Karpas-422 (cell line): ENCODE results near the gene STPG3. TPM values are rescaled to one million over a fixed set of nuclear protein-coding genes. Genes with fewer than 3 reads are reported as not detected.

Experiments
- DNase-seq: peaks from one replicate; pipeline ENCODE4 v3.0.0-alpha.2; 2015
- H2AFZ ChIP-seq: fragments of 200-600 bp; sonication (generic); 2 replicates; pipeline ENCODE4 v1.6.1; 2014; ENCODE audit warnings: antibody characterized with exemption, low read length, mixed read lengths
- H3K27ac ChIP-seq: fragments of 200-600 bp; sonication (generic); 2 replicates; pipeline ENCODE4 v1.5.1; 2014; ENCODE audit warnings: mild to moderate bottlenecking, low read length, moderate library complexity
- H3K27me3 ChIP-seq: fragments of 200-600 bp; sonication (generic); 2 replicates; pipeline ENCODE4 v1.6.1; 2014; ENCODE audit warnings: low read length, mixed read lengths
- H3K36me3 ChIP-seq: fragments of 200-600 bp; sonication (generic); 2 replicates; pipeline ENCODE4 v1.6.1; 2014; ENCODE audit warnings: low read length, mixed read lengths; ENCODE audit not compliant: insufficient read depth
- H3K4me1 ChIP-seq: fragments of 200-600 bp; sonication (generic); 2 replicates; pipeline ENCODE4 v1.6.1; 2014; ENCODE audit warnings: mild to moderate bottlenecking, low read length, mixed read lengths
- H3K4me2 ChIP-seq: fragments of 200-600 bp; sonication (generic); 2 replicates; pipeline ENCODE4 v1.6.1; 2014; ENCODE audit warnings: low read length, low read depth, mild to moderate bottlenecking; ENCODE audit not compliant: poor library complexity, severe bottlenecking
- H3K4me3 ChIP-seq: fragments of 200-600 bp; sonication (generic); 2 replicates; pipeline ENCODE4 v1.5.1; 2014; ENCODE audit warnings: mild to moderate bottlenecking, antibody characterized with exemption, low read length, mixed read lengths
- H3K79me2 ChIP-seq: fragments of 200-600 bp; sonication (generic); 2 replicates; pipeline ENCODE4 v1.6.1; 2014; ENCODE audit warnings: mild to moderate bottlenecking, low read length, mixed read lengths
- H3K9ac ChIP-seq: fragments of 200-600 bp; sonication (generic); 2 replicates; pipeline ENCODE4 v1.6.0; 2014; ENCODE audit warnings: low read length
- H3K9me2 ChIP-seq: fragments of 200-600 bp; sonication (generic), shearing (Covaris generic); replicated peaks from 2 replicates; pipeline ENCODE4 v1.6.0; 2014; ENCODE audit warnings: mild to moderate bottlenecking, low read length, moderate library complexity; ENCODE audit not compliant: insufficient read depth
- H3K9me3 ChIP-seq: fragments of 300-700, 200-600 bp; sonication (generic); 2 replicates; pipeline ENCODE4 v1.6.1; 2014; ENCODE audit warnings: low read length, mixed read lengths
- H4K20me1 ChIP-seq: fragments of 200-600 bp; sonication (generic); 2 replicates; pipeline ENCODE4 v1.6.1; 2014; ENCODE audit warnings: mild to moderate bottlenecking, antibody characterized with exemption, low read length, low read depth; ENCODE audit not compliant: insufficient read depth
- total RNA-seq: library from RNA; depleted of rRNA; stranded (reverse); fragments of >200 nt; shearing (Covaris generic); gene quantifications from 2 replicates; pipeline ENCODE4 v1.2.3, GENCODE V29; 2014; ENCODE audit warnings: low replicate concordance

Gene STPG3
- total RNA-seq, 1 experiment from 2014 or later, result 0.86 TPM

GRCh38 chr9:137247135-137247915 lies 3.8 kb upstream of the STPG3 start:
- no peak overlapping the region for H3K4me2 ChIP-seq
- H3K27ac ChIP-seq, result no peak overlapping the region
- no peaks in the 10 kb centered on the region for H3K9me3 ChIP-seq
- H4K20me1 ChIP-seq, result peaks cover 15% of the 10 kb centered on the region
- H3K79me2 ChIP-seq, result no peaks in the 10 kb centered on the region
- H3K4me3 ChIP-seq, result no peak overlapping the region
- no peaks in the 10 kb centered on the region for H3K9me2 ChIP-seq
- H3K9ac ChIP-seq, result no peak overlapping the region
- peaks cover 9% of the 10 kb centered on the region for H3K36me3 ChIP-seq
- DNase-seq, result no peak
- H3K27me3 ChIP-seq, result no peaks in the 10 kb centered on the region
- peaks cover 11% of the 10 kb centered on the region for H3K4me1 ChIP-seq
- H2AFZ ChIP-seq, result no peak overlapping the region

- peaks cover 11% of the 10 kb centered on the region for H3K4me1 ChIP-seq
- H3K36me3 ChIP-seq, result peaks cover 4% of the 10 kb centered on the region; the same call in 1 of the 2 replicates
- no peaks in the 10 kb centered on the region for H3K9me3 ChIP-seq
- H3K27ac ChIP-seq, result no peak overlapping the region
- H3K27me3 ChIP-seq, result no peaks in the 10 kb centered on the region
- no peak for DNase-seq
- peaks cover 10% of the 10 kb centered on the region; the same call in 1 of the 2 replicates for H4K20me1 ChIP-seq
- H3K9ac ChIP-seq, result no peak overlapping the region
- H3K79me2 ChIP-seq, result no peaks in the 10 kb centered on the region
- no peaks in the 10 kb centered on the region for H3K9me2 ChIP-seq
- H3K4me2 ChIP-seq, result no peak overlapping the region
- H2AFZ ChIP-seq, result no peak overlapping the region
- H3K4me3 ChIP-seq, result no peak overlapping the region
Observed at GRCh38 chr9:137247916-137248175, 3.2 kb upstream of the STPG3 start.

- Histone ChIP-seq H2AFZ (no peak overlapping the region), H3K4me2 (no peak overlapping the region), H3K4me1 (peaks cover 31% of the 10 kb centered on the region), H3K9ac (no peak overlapping the region), H3K36me3 (no peaks in the 10 kb centered on the region), H3K9me3 (no peaks in the 10 kb centered on the region), H3K9me2 (no peaks in the 10 kb centered on the region), H4K20me1 (0 out of 2 replicates have a peak, but pooled peaks cover under 1% of the 10 kb centered on the region), H3K27me3 (no peaks in the 10 kb centered on the region), H3K79me2 (peaks cover 3% of the 10 kb centered on the region), H3K27ac (no peak overlapping the region), H3K4me3 (no peak overlapping the region)
- no peak for DNase-seq
Observed at GRCh38 chr9:137250329-137251193, 525 bp upstream of the STPG3 start.

- Histone ChIP-seq H3K36me3 (peaks cover 4% of the 10 kb centered on the region), H3K9me2 (no peaks in the 10 kb centered on the region), H4K20me1 (peaks cover 11% of the 10 kb centered on the region; the same call in 1 of the 2 replicates), H3K9ac (no peak overlapping the region), H3K4me1 (peaks cover 39% of the 10 kb centered on the region), H3K27me3 (no peaks in the 10 kb centered on the region), H2AFZ (no peak overlapping the region), H3K4me2 (peak overlapping the region; percentile 92), H3K9me3 (no peaks in the 10 kb centered on the region), H3K27ac (no peak overlapping the region), H3K79me2 (peaks cover 14% of the 10 kb centered on the region), H3K4me3 (no peak overlapping the region)
- no peak for DNase-seq
Observed at GRCh38 chr9:137251490-137252268, 593 bp downstream of the STPG3 start.

- H3K9me3 ChIP-seq, result no peaks in the 10 kb centered on the region
- peak overlapping the region; percentile 92 for H3K4me2 ChIP-seq
- peaks cover 14% of the 10 kb centered on the region; the same call in 1 of the 2 replicates for H4K20me1 ChIP-seq
- no peaks in the 10 kb centered on the region for H3K27me3 ChIP-seq
- DNase-seq, result peak; percentile 86
- peak overlapping the region; percentile 81 for H3K9ac ChIP-seq
- no peak overlapping the region for H3K27ac ChIP-seq
- H3K9me2 ChIP-seq, result no peaks in the 10 kb centered on the region
- peaks cover 19% of the 10 kb centered on the region for H3K79me2 ChIP-seq
- peaks cover 8% of the 10 kb centered on the region for H3K36me3 ChIP-seq
- H2AFZ ChIP-seq, result peak overlapping the region; percentile 27; the same call in 1 of the 2 replicates
- H3K4me1 ChIP-seq, result peaks cover 46% of the 10 kb centered on the region
- H3K4me3 ChIP-seq, result peak overlapping the region; percentile 69; the same call in 1 of the 2 replicates
Observed at GRCh38 chr9:137252555-137253506, 1.7 kb downstream of the STPG3 start.

GRCh38 chr9:137253717-137254623 lies 2.9 kb downstream of the STPG3 start:
- DNase-seq, result no peak
- H3K27me3 ChIP-seq, result no peaks in the 10 kb centered on the region
- H3K9ac ChIP-seq, result peak overlapping the region; percentile 81
- no peaks in the 10 kb centered on the region for H3K9me3 ChIP-seq
- H3K36me3 ChIP-seq, result peaks cover 12% of the 10 kb centered on the region
- peak overlapping the region; percentile 92 for H3K4me2 ChIP-seq
- H3K79me2 ChIP-seq, result peaks cover 19% of the 10 kb centered on the region
- H3K4me1 ChIP-seq, result peaks cover 50% of the 10 kb centered on the region
- H3K4me3 ChIP-seq, result peak overlapping the region; percentile 69
- H3K27ac ChIP-seq, result no peak overlapping the region
- no peak overlapping the region for H2AFZ ChIP-seq
- H4K20me1 ChIP-seq, result peaks cover 14% of the 10 kb centered on the region; the same call in 1 of the 2 replicates
- no peaks in the 10 kb centered on the region for H3K9me2 ChIP-seq
